AG09309 (cell line): ENCODE measurements around the gene KCNJ9.
"Not testable (repeated sequence)": the region's sequence is repeated elsewhere in the genome, so short reads cannot be mapped to it uniquely, and the experiment has no call there.

Source experiments
- DNase-seq: peaks from one replicate; pipeline ENCODE4 v3.0.0-alpha.2; 2010; ENCODE audit warnings: low read depth
- H3K4me3 ChIP-seq: 2 replicates; pipeline ENCODE4 v1.5.1; 2011; ENCODE audit warnings: mild to moderate bottlenecking, low read depth, low read length, moderate library complexity; ENCODE audit not compliant: control insufficient read depth
- CTCF ChIP-seq: IDR thresholded peaks from 2 replicates; pipeline ENCODE4 v1.5.1; 2011; ENCODE audit warnings: mild to moderate bottlenecking, low read depth, low read length, inconsistent platforms; ENCODE audit not compliant: insufficient read depth, control insufficient read depth; ENCODE audit errors: missing control alignments

Gene KCNJ9

DNA sequence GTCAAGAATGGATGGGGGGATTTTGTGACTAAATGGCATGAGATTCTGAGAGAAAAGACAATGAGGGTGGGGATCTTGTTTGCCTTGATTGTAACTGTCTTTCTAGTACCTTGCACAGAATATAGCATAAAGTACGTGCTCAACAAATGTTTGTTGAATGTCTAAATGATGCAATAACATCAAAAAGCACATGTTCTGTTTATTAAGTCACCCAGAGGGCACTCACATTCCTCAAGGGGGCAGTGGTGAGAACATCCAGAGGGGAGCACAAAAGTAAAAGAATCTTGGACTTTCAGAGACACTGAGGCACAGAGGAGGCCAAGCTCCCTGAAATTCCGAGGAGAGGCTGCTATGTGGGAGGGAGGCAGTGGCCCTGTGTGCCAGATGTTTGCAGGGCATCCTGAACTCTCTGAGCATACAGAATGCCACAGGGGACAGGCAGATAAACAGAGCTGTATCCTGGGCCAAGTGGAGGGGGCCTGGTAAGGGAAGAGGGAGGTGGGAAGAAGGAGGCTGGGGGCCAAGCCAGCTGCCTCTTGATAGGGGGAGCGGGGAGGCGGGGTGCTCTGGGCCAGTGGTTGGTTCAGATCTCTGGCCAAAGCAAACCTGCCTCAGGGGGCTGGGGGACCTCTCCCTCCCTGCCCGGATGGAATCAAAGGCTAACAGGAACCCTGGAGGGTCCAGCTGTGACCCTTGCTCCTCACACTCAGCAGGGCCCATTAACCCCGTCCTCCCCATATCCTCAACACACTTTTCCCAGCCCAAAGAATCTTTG is 27.7 kb downstream of the KCNJ9 start:
- peak; percentile 58 for TF ChIP-seq CTCF
- no peak overlapping the region for H3K4me3 ChIP-seq
- DNase-seq, result peak; percentile 28

DNA sequence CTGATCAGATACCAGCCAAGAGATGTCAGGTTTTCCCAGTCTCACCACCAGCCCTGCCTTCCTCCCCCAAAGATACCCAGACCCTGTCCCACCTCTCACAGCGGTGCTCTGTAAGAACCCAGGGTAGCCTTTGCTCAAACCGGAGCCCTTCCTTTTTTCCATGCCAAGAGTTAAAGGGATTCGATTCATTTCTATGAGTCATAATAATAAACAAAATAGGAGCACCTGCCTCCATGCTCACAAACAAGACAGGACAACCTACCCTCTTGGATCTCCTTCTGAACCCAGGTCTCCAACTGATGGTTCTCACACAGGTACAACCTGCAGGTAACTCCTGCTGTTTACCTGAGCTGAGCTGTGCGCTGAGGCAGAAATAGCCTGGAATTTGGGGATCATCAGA is 28.3 kb downstream of the KCNJ9 start:
- H3K4me3 ChIP-seq, result no peak overlapping the region
- no peak for DNase-seq
- no peak for TF ChIP-seq CTCF

- DNase-seq, result not testable (repeated sequence)
Measured at GRCh38 chr1:160111462-160111861, 30.1 kb downstream of the KCNJ9 start.

DNA sequence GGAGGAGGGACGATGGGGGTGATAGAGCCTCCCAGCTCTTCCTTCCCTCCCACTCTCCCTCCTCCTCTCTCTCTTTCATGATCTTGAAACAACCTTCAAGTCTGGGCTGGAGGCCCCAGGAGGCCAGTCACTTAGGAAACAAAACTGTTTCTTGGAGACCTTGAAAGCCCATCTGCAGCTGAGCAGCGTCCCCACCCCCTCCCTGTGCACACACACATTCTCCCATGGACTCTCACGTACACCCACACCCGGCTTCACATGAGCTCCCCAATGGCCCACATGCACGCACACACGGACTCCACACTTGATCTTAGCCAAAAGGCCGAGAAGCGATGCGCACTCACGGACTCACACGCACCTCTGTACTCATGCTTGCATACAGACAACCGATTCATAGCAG is 31.0 kb downstream of the KCNJ9 start:
- no peak for DNase-seq
- TF ChIP-seq CTCF, result no peak
- H3K4me3 ChIP-seq, result no peak overlapping the region

More at GRCh38 chr1:160111462-160111861, 30.1 kb downstream of the KCNJ9 start:
- H3K4me3 ChIP-seq, result not testable (repeated sequence)

- no peak for DNase-seq
- TF ChIP-seq CTCF, result no peak
- no peak overlapping the region for H3K4me3 ChIP-seq
Measured at GRCh38 chr1:160113407-160113806, 32.1 kb downstream of the KCNJ9 start.

DNA sequence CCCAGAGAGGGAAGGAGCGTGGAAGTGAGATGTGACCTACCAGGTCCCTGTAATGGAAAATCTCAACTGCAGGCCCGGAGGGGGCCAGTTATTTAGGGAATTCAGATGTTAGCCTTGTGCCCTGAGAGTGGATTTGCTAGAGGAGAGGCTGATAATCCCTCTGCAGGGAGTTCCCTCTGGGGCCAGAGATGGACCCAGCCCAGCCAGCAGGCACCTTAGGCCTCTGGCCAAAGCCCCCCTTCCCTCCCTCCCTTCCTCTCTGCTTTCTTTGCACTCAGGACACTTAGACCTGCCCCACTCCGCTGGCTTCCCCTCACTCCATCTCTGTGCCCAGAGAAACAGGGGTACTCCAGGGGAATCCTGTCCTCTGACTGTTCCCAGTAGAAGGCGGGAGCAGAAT is 32.7 kb downstream of the KCNJ9 start:
- no peak for TF ChIP-seq CTCF
- H3K4me3 ChIP-seq, result no peak overlapping the region
- DNase-seq, result no peak

GRCh38 chr1:160115545-160116282 is 34.4 kb downstream of the KCNJ9 start, which contains the start of gene ATP1A2:
ATP1A2 (plus strand) TSS chr1:160115759; CDS start chr1:160115862, 103 bp downstream.
- no peak within 1 kb of the TSS for H3K4me3 ChIP-seq
- no peak for TF ChIP-seq CTCF
- DNase-seq, result no peak
